Fibroblast of skin of left quadriceps (primary cell): ENCODE results near the gene MTRF1L.
A peak's percentile ranks its signal among the peaks of the same experiment; 100 is the strongest.

Source experiments
- DNase-seq, 2 experiments: peaks; one replicate each; pipeline ENCODE4 v3.0.0-alpha.2; 2013; ENCODE audit warnings: low read depth in 2 of 2

Gene MTRF1L, protein sequence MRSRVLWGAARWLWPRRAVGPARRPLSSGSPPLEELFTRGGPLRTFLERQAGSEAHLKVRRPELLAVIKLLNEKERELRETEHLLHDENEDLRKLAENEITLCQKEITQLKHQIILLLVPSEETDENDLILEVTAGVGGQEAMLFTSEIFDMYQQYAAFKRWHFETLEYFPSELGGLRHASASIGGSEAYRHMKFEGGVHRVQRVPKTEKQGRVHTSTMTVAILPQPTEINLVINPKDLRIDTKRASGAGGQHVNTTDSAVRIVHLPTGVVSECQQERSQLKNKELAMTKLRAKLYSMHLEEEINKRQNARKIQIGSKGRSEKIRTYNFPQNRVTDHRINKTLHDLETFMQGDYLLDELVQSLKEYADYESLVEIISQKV

DNA sequence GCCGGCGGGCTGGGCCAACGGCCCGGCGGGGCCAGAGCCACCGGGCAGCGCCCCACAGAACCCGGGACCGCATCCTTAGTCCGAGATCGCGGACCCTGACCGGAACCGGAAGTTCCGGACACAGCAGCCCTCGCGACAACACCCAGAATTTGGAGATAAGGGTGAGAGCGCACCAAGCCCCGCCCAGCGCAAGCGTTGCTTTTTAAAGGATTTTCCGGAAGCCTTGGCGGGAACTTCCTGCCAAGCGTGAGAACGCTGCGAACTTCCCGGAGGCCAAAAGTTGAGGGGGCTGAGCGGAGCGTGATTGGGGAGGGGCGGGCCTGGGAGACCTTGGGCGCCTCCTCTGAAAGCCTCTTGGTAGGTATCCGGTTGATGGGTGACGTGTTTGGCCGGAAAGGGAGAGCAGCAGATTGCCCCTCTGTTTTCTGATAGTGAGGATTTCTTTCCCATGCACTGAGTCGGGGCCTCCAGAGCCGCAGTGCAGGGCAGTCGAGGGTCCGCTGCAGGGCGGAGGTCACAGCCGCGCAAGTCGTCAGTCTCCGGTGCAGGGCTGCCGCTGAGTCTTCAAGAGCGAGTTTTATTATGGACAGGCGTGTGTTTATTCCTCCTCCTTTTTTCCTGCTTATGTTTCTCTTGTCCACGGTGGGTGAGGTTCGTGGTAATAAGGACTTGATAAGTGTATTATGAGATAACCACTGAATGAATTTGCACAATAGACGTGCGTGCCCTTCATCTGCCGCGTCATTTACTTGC, at the start of gene MTRF1L:
MTRF1L (minus strand) TSS at position 97 of the 753 bp plus-strand sequence; CDS start at position 73, 24 bp downstream.
- DNase-seq: peak; percentile 93 to 94

GRCh38 chr6:153051801-153052200, 49.3 kb upstream of the MTRF1L start:
- DNase-seq: peak in 1 of 2 experiments; percentile 10

- DNase-seq: no peak
Observed at GRCh38 chr6:153048631-153049030, 46.1 kb upstream of the MTRF1L start.

DNA sequence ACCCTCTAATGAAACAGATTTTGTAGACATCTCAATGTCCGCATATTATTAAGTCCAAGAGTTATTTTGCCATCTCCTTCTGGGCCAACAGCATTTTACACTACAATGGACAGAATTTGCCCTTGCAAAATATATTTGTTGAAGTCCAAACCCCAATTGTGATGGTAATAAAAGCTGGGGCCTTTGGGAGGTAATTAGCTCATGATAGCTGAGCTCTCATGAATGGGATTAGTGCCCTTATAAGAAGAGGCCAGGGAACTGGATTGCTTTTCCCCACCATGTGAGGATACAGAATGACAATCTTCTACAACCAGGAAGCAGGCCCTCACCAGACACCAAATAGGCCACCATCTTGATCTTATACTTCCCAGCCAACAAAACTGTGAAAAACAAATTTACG, 44.9 kb upstream of the MTRF1L start:
- no peak for DNase-seq

GRCh38 chr6:153045271-153045670, 42.8 kb upstream of the MTRF1L start:
- no peak for DNase-seq

GRCh38 chr6:153044295-153044694, 41.8 kb upstream of the MTRF1L start:
- DNase-seq: no peak

- DNase-seq: no peak
Observed at GRCh38 chr6:153043719-153044118, 41.2 kb upstream of the MTRF1L start.

DNA sequence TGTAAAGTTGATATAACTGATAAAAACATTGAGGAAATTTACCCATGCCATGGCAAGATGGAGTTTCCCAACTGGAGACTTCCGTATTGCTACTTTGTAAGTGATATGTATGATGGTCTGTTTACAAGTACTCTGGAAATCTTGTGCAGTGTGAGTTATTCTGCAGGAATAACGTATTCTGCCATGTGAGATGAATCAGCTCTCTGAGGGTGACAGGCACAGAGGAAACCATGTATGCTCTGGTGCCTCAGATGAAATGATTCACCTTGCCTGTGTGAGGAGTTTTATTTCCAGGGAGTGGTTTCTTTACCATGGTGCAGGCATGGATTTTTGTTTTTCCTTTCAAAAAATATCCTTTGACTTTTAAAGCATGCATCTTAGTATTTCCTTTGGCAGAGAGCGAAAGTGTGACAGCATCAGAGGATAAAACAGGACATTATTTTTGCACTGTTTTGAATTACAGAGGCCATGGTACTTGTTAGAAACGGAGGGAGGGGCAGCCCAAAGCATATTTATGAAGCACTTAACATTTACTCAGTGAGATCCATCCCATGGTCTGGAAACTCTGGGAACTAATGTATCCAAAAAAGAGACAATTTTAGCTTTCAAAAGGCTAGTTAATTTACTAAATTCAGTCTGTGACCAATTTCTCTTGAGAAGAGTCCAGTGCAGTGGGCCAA, 36.0 kb upstream of the MTRF1L start:
- DNase-seq: no peak

DNA sequence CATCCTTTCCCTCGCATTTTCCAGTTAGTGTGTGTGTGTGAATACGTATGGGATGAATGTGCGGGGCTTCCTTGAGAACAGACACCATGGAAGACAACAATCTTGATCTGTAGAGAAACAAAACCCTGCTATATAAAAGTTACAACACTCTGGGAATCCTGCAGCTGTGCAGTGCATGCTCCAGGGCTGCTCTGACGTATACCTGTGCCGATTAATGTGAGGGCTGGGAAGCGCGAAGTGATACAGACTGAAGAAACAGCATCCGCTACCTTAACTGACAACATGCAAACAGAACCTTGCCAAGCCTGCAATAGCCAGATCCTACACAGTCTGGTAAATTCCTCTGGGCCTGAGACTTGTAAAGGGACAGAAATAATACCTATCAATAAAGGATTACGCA, 31.6 kb upstream of the MTRF1L start:
- DNase-seq: no peak

GRCh38 chr6:153032255-153032882, 29.9 kb upstream of the MTRF1L start:
- DNase-seq: peak; percentile 45 to 51

- DNase-seq: no peak
Observed at GRCh38 chr6:153031335-153031955, 28.9 kb upstream of the MTRF1L start.

DNA sequence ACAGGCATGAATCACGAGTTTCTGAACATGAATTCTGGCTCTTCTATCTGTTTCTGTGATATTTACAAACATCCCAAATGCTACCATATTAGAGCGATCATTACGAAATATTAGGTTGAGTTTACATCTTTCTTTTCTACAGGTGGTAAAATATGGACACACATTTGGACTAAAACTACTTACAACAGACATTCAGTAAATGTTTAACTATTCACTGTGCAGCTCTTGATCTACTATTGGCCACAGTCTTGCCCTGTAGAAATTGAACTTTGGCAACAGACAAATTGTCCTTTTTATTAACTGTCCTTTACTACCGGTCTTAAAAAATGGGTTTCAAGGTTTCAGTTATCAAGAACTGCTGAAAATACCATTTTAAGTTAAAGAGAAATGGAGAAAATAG, 26.5 kb upstream of the MTRF1L start:
- no peak for DNase-seq

DNA sequence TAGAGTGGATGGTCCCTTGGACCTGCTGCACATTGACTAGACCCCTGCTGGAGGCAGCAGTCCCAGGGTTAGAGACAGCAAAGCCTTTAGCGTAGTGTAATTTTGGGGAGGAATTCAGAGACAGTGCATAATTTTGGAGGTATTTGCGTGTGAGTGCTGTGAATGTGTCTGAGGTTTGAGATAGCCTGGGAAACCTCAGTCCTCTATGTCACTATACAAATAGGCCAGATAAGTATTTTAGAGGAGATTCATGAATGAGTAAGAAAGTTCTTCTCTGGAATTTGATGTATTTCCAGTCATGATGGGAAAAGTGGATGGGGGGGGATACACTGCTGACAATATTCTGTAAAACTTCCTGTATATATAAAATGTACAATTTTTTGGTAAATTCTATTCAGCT, 25.8 kb upstream of the MTRF1L start:
- DNase-seq: no peak

DNA sequence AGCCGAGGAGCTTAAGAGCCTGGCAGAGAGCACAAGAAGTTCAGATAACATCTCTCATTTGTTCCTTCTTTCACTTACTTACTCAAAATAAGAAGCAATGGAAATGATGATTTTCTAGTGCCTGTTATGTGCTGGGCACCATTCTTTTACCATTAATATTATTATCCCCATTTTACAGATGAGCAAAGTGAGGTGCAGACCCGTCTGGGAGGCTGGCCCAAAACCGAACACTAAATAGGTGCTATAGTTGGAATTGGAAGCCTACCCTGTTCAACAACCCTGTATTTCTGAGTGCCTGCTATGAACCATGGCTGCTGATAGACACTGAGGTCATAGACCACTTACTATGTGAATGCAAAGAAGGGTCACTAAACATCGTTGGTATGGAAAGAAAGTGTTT, 25.0 kb upstream of the MTRF1L start:
- no peak for DNase-seq

DNA sequence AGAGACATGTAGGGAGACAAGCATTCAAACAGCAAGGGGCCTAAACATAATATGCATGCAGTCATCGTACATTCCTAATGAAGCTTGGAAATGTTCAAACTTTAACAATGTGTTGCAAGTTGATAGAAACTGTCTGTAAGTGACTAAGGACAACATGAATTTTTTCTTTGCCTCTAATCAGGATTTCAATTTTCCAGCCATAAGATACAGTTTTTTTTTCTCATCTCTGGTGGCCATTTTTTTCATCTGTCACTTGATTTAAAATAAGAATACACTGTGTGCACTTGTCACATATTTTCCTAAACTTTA, 22.2 kb upstream of the MTRF1L start:
- DNase-seq: no peak

DNA sequence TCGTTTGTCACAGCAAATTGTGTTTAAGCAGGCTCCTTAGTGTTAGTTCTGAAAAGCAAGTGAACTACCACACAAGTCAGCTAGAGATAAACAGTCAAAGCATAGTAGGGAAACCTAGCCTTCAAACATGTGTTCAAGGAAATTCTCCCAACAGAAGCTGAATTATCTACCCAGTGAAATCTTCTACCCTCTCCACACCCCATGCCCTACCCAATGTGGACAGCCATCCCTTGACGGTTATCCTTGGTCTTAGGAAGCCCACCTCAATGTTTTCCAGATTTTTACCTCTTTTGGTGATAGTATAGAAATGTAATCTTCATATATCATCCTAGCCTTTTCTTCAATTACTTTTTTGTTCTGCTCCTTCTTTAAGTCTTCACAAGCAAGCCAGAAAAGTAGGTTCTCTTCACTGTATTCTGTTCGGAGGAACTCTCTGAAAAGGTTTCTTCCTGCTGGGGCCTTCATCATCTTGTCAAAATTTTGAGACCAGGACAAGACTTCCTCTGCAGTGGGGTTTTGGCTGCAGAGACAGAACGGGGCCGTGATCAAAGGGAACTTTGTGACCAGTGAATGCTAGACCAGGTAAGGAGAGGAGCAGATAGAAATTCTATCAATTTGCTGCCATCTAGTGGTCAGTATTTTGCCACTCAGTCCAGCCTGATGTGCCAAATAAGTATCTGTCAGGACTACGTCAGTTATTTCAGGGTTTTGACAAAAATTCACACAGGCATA, 21.6 kb upstream of the MTRF1L start:
- peak in 1 of 2 experiments; percentile 17 for DNase-seq

GRCh38 chr6:153018355-153018754, 15.8 kb upstream of the MTRF1L start:
- no peak for DNase-seq

DNA sequence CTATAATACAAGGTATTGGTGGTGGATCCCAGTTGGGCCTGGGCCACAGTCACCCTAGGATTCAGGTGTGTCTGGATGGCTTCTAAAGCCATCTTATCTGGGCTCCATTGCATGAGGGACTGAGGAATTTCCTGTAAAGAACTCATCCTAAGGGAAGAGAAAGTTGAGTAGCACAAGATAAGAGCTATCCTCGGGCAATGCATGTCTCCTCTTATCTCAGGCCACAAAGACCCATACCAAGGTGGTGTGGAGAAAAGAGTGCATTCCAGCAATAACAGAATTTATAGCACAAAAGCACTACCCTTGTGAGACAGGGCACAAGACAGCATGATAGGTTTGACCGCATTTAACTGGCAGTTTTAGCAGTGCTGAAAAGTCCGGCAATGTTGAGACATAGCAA, 14.3 kb upstream of the MTRF1L start:
- DNase-seq: no peak

GRCh38 chr6:153015094-153015640, 12.7 kb upstream of the MTRF1L start:
- no peak for DNase-seq

GRCh38 chr6:153013438-153013837, 10.9 kb upstream of the MTRF1L start:
- DNase-seq: no peak

DNA sequence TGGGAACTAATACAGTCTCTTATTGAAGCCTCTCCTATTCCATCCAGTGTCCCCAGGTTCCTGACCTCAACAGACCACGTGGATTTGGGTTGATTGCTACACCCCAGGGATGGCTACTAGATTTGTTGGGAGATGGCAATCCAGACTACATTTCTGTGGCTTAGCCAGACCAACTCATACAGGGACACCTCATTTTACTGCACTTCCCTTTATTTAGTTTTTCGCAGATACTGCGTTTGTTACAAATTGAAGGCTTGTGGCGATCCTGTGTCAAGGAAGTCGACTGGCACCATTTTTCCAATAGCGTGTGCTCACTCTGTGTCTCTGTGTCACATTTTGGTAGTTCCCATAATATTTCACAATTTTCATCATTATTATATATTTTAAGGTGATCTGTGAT, 10.3 kb upstream of the MTRF1L start:
- DNase-seq: no peak
